ENCODE results near the gene SALL3.

SALL3 gene

GRCh38 chr18:78991446-78991845 is 11.8 kb downstream of the SALL3 start:
- TF ChIP-seq ARNTL (CRISPR knock-in tag; IDR thresholded peaks at IDR 0.05; ENCODE audit: borderline replicate concordance, low read depth), result no peak
- no peak for TF ChIP-seq TOX (CRISPR knock-in tag; IDR thresholded peaks at IDR 0.05; ENCODE audit: borderline replicate concordance)
- TF ChIP-seq TSHZ2 (CRISPR knock-in tag; IDR thresholded peaks at IDR 0.05), result no peak
- TF ChIP-seq POU6F1 (CRISPR knock-in tag; IDR thresholded peaks at IDR 0.05; ENCODE audit: borderline replicate concordance, low read depth), result no peak
- no peak for TF ChIP-seq ZNF565 (CRISPR knock-in tag; conservative IDR thresholded peaks at IDR 0.05; ENCODE audit: low read depth)
- ATAC-seq, result no peak

- TF ChIP-seq GLIS3 (CRISPR knock-in tag; IDR thresholded peaks at IDR 0.05) (no peak), TCF4 (CRISPR knock-in tag; IDR thresholded peaks at IDR 0.05; ENCODE audit: borderline replicate concordance) (no peak), TOX (CRISPR knock-in tag; IDR thresholded peaks at IDR 0.05; ENCODE audit: borderline replicate concordance) (no peak), ZFP30 (CRISPR knock-in tag; IDR thresholded peaks at IDR 0.05) (no peak), RARB (CRISPR knock-in tag; IDR thresholded peaks at IDR 0.05) (no peak), ZNF70 (CRISPR knock-in tag; IDR thresholded peaks at IDR 0.05) (no peak), PATZ1 (CRISPR knock-in tag; IDR thresholded peaks at IDR 0.05; ENCODE audit: borderline replicate concordance) (no peak), CSRNP3 (CRISPR knock-in tag; IDR thresholded peaks at IDR 0.05) (no peak), CSDC2 (CRISPR knock-in tag; IDR thresholded peaks at IDR 0.05) (no peak), PPARA (CRISPR knock-in tag; IDR thresholded peaks at IDR 0.05; ENCODE audit: borderline replicate concordance) (no peak), ZFP3 (CRISPR knock-in tag; IDR thresholded peaks at IDR 0.05) (no peak)
- ATAC-seq, result no peak
Observed at GRCh38 chr18:78992041-78993011, 12.7 kb downstream of the SALL3 start.

- no peak for ATAC-seq
- TF ChIP-seq BACH2 (CRISPR knock-in tag; IDR thresholded peaks at IDR 0.05; ENCODE audit: borderline replicate concordance) (no peak), ZNF70 (CRISPR knock-in tag; IDR thresholded peaks at IDR 0.05) (no peak), ZNF8 (CRISPR knock-in tag; IDR thresholded peaks at IDR 0.05) (no peak), SNAI2 (CRISPR knock-in tag; IDR thresholded peaks at IDR 0.05) (no peak), PATZ1 (CRISPR knock-in tag; IDR thresholded peaks at IDR 0.05; ENCODE audit: borderline replicate concordance) (no peak), CSDC2 (CRISPR knock-in tag; IDR thresholded peaks at IDR 0.05) (no peak), GLIS3 (CRISPR knock-in tag; IDR thresholded peaks at IDR 0.05) (no peak), TSHZ2 (CRISPR knock-in tag; IDR thresholded peaks at IDR 0.05) (no peak), PPARA (CRISPR knock-in tag; IDR thresholded peaks at IDR 0.05; ENCODE audit: borderline replicate concordance) (no peak), RARB (CRISPR knock-in tag; IDR thresholded peaks at IDR 0.05) (no peak)
Observed at GRCh38 chr18:78993014-78993926, 13.7 kb downstream of the SALL3 start.
